Measurements from ENCODE around the gene CRYL1. TPM values are rescaled to one million over a fixed set of nuclear protein-coding genes. Genes with fewer than 3 reads are reported as not detected.

Gene CRYL1
- total and polyA plus RNA-seq, 2 of the 8 experiments (the other 6 are each of a cell fraction or from before 2014, with no cell fraction given) = 1.9 to 6.4 TPM

DNA sequence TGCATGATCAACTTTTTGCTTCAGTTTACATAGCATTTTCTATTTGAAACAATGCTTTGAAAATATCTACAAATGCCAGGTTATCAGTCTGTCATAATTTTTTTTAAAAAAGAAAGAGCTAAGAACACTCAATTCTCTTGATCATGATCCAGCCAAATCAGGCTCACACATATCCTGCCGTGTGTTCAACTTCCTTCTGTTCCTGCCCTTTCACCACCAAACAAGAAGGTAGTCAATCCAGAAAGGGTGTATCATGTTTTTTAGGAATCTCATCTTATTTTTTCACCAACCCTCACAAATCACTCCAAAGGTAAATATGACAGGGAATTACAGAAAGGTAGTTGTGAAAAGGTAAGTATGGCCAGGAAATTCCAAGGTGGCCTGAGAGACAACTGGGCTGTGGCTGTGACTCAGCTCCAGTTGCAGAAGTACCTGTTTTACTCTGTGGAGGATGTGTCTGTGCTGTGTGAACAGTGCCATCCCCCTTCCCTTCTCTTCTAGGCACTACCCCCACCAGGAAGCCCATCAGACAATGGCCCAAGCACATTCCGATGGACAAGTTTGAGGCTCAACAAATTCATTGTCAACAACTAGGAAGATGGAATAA is 154.7 kb downstream of the CRYL1 start:
- H3K4me2 ChIP-seq (ENCODE audit: insufficient read depth in 1 of 2, low read depth in 2 of 2, low read length in 2 of 2) = no peak overlapping the region
- TF ChIP-seq GTF2F1 (IDR thresholded peaks at IDR 0.05; ENCODE audit: borderline replicate concordance, low read depth, low read length) (no peak), SUZ12 (IDR thresholded peaks at IDR 0.05; ENCODE audit: low read length) (no peak), CHD2 (IDR thresholded peaks at IDR 0.05; ENCODE audit: low read length) (no peak), NRF1 (IDR thresholded peaks at IDR 0.05; ENCODE audit: low read depth, low read length) (no peak), CHD1 (IDR thresholded peaks at IDR 0.05; ENCODE audit: low read depth, low read length) (no peak), JUN (IDR thresholded peaks at IDR 0.05; ENCODE audit: low read depth, low read length) (no peak), SRF (IDR thresholded peaks at IDR 0.05; ENCODE audit: low read depth, low read length) (no peak), SIN3A (conservative IDR thresholded peaks at IDR 0.05 in 1 of 2, IDR thresholded peaks at IDR 0.05 in 1 of 2; ENCODE audit: low read depth in 1 of 2, low read length in 2 of 2) (no peak), HDAC2 (IDR thresholded peaks at IDR 0.05; ENCODE audit: borderline replicate concordance in 1 of 2, low read depth in 2 of 2, low read length in 2 of 2) (no peak), SP2 (IDR thresholded peaks at IDR 0.05; ENCODE audit: low read length) (no peak), RBBP5 (IDR thresholded peaks at IDR 0.05; ENCODE audit: borderline replicate concordance, low read depth, low read length) (no peak), CEBPB (IDR thresholded peaks at IDR 0.05; ENCODE audit: low read depth, low read length) (no peak), EP300 (IDR thresholded peaks at IDR 0.05; ENCODE audit: borderline replicate concordance in 1 of 2, low read depth in 2 of 2, low read length in 2 of 2) (no peak), POLR2AphosphoS5 (IDR thresholded peaks at IDR 0.05; ENCODE audit: low read depth, low read length) (no peak)

More for the DNA sequence above, 154.7 kb downstream of the CRYL1 start:
- Histone ChIP-seq H2BK5ac (ENCODE audit: low read depth, low read length) (no peak overlapping the region), H2AK5ac (ENCODE audit: low read depth, low read length) (no peak overlapping the region), H3K27ac (ENCODE audit: low read depth, low read length) (no peak overlapping the region), H4K5ac (ENCODE audit: insufficient read length, low read depth, low read length) (no peak overlapping the region), H3K4me3 (ENCODE audit: extremely low read depth in 1 of 4, insufficient read depth in 2 of 4, low read depth in 3 of 4, low read length in 4 of 4) (no peak overlapping the region), H3K9ac (replicated peaks in 1 of 4; ENCODE audit: extremely low read depth in 1 of 4, low read depth in 3 of 4, low read length in 3 of 4) (no peak overlapping the region), H4K8ac (ENCODE audit: extremely low read depth, insufficient read depth, low read length) (no peak overlapping the region), H2BK12ac (ENCODE audit: low read depth, low read length) (no peak overlapping the region), H3K36me3 (ENCODE audit: control insufficient read depth in 2 of 4, insufficient read depth in 4 of 4, low read length in 3 of 4) (no peaks in the 10 kb centered on the region), H2BK120ac (replicated peaks; ENCODE audit: low read depth, low read length) (no peak overlapping the region), H4K20me1 (replicated peaks in 1 of 2; ENCODE audit: control insufficient read depth in 1 of 2, insufficient read depth in 2 of 2, low read length in 2 of 2) (no peaks in the 10 kb centered on the region), H3K56ac (replicated peaks; ENCODE audit: insufficient read length, low read depth, low read length) (no peak overlapping the region), H2BK20ac (ENCODE audit: low read length) (no peak overlapping the region), H3K9me3 (ENCODE audit: insufficient read depth in 2 of 2, low read depth in 1 of 2, low read length in 1 of 2) (no peaks in the 10 kb centered on the region), H3K79me1 (ENCODE audit: low read depth, low read length) (no peaks in the 10 kb centered on the region), H3K4ac (replicated peaks; ENCODE audit: insufficient read length, low read depth, low read length) (no peak overlapping the region), H3K18ac (ENCODE audit: extremely low read depth, low read length) (no peak overlapping the region), H3K27me3 (replicated peaks in 1 of 4; ENCODE audit: control insufficient read depth in 3 of 4, extremely low read depth in 1 of 4, insufficient read depth in 3 of 4, low read length in 3 of 4) (peaks cover under 1 to 3% (median 2%) of the 10 kb centered on the region in 4 experiments; a peak in 3 of 7 replicates), H3K14ac (ENCODE audit: insufficient read length) (no peak overlapping the region), H3K23ac (ENCODE audit: insufficient read length) (no peak overlapping the region), H3K79me2 (ENCODE audit: control insufficient read depth in 1 of 2, insufficient read depth in 2 of 2, low read length in 2 of 2) (no peaks in the 10 kb centered on the region), H2BK15ac (ENCODE audit: low read length) (no peak overlapping the region), H3K23me2 (ENCODE audit: low read depth, low read length) (no peaks in the 10 kb centered on the region), H3K4me1 (replicated peaks in 1 of 4; ENCODE audit: control insufficient read depth in 3 of 4, insufficient read depth in 4 of 4, low read length in 3 of 4) (peaks cover 0 to 3% (median 0%) of the 10 kb centered on the region in 4 experiments; a peak in 2 of 7 replicates), H2AFZ (ENCODE audit: low read length) (no peak overlapping the region), H4K91ac (replicated peaks; ENCODE audit: insufficient read length, low read length) (no peak overlapping the region)
- DNase-seq (ENCODE audit: low read depth in 1 of 2, low spot score in 2 of 2) (no peak), FAIRE-seq (peak; percentile 32)
- ChIA-PET CTCF (ENCODE audit: partially characterized antibody) (interaction anchor here (0.7 to 1.4 kb wide), 4 partner anchors 10 to 117 kb away, joined by 3 read pairs; no protein-coding TSS in a partner anchor), POLR2A (ENCODE audit: partially characterized antibody) (no interaction called here)
- WGBS, 2 experiments (ENCODE audit: extremely low coverage in 1 of 2, insufficient coverage in 1 of 2, insufficient read length in 1 of 2, insufficient replicate concordance in 2 of 2, low coverage in 1 of 2, low lambda C conversion rate in 2 of 2, missing lambda C conversion rate in 1 of 2) = 80% methylated on average over 2 of the region's 2 CpGs; no CpG with 5 or more reads in 1 of the 2 experiments
